Dendritic cell treated with granulocyte-macrophage colony-stimulating factor and Interleukin-4, amounts not matched to agents 40 ng/mL and 50 ng/mL, for 4 days (primary cell): ENCODE measurements around the gene SLC52A3.
"Not testable (repeated sequence)": the region's sequence is repeated elsewhere in the genome, so short reads cannot be mapped to it uniquely, and the experiment has no call there.

Experiments used
- H3K27ac Mint-ChIP-seq: one replicate; pipeline ENCODE4 v1.8.0; 2022; ENCODE audit warnings: mild to moderate bottlenecking, mixed read lengths
- H3K27me3 Mint-ChIP-seq: one replicate; pipeline ENCODE4 v1.8.0; 2022; ENCODE audit warnings: mild to moderate bottlenecking, mixed read lengths
- H3K36me3 Mint-ChIP-seq: one replicate; pipeline ENCODE4 v1.8.0; 2022; ENCODE audit warnings: low read depth, mixed read lengths
- H3K4me1 Mint-ChIP-seq: one replicate; pipeline ENCODE4 v1.8.0; 2022; ENCODE audit warnings: low read depth, mixed read lengths
- H3K4me3 Mint-ChIP-seq: one replicate; pipeline ENCODE4 v1.8.0; 2022; ENCODE audit warnings: mild to moderate bottlenecking, moderate library complexity, mixed read lengths
- H3K9me3 Mint-ChIP-seq: one replicate; pipeline ENCODE4 v1.8.0; 2022; ENCODE audit warnings: mixed read lengths
- intact Hi-C: fragments of 100-400 bp; cut with micrococcal nuclease; formaldehyde crosslinking; loops from one replicate; pipeline ENCODE4 v1.15.0; 2022

The SLC52A3 gene

GRCh38 chr20:768426-768978 is at the start of gene SLC52A3:
SLC52A3 (minus strand) TSS chr20:768500; CDS start chr20:765774, 2,726 bp downstream.
- H3K27me3 Mint-ChIP-seq = peaks cover 15% of the 10 kb centered on the region
- intact Hi-C loops = no loop called here
- no peaks in the 10 kb centered on the region for H3K36me3 Mint-ChIP-seq
- H3K9me3 Mint-ChIP-seq = no peaks in the 10 kb centered on the region
- H3K4me1 Mint-ChIP-seq = no peaks in the 10 kb centered on the region
- no peak within 1 kb of the TSS for H3K4me3 Mint-ChIP-seq
- no peak within 1 kb of the TSS for H3K27ac Mint-ChIP-seq

DNA sequence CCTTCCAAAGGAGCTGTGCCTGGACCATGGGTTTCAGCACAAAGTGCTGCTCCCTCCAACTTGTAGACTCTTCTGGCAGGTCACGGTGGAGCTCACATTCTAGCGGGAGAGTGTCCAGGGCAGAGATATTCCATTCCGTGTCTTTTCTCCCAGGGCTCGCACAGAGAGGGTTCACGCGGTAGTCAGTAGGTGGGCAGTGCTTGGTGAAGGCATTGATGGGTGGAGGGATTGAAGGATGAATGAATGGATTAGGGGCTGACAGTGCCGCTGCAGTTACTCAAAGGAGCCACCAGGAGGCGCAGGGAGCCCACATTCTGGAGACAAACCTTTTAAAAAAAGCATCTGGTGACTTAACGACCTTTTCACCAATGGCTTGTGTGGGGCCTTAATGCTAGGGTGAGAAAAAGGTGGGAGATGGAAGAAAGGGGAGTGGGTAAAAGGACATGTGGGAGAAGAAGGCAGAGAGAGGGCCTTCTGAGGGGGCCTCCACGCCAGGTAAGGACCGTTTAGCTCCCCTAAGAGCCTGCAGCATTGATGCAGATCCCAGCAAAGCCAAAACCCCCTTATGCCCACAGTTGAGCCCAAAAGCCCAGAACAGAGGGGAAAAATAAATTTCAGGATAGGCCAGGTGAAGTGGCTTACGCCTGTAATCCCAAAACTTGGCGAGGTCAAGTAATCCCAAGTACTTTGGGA is 47.8 kb upstream of the SLC52A3 start:
- Mint-ChIP-seq H3K27ac (no peak overlapping the region), H3K36me3 (no peaks in the 10 kb centered on the region), H3K27me3 (peaks cover 24% of the 10 kb centered on the region), H3K4me3 (no peak overlapping the region), H3K4me1 (peaks cover 8% of the 10 kb centered on the region), H3K9me3 (no peaks in the 10 kb centered on the region)
- intact Hi-C loops = loop anchor here (1.0 to 10.0 kb wide), 4 partner anchors 140 to 389 kb away; partner anchors contain the start of gene C20orf202

DNA sequence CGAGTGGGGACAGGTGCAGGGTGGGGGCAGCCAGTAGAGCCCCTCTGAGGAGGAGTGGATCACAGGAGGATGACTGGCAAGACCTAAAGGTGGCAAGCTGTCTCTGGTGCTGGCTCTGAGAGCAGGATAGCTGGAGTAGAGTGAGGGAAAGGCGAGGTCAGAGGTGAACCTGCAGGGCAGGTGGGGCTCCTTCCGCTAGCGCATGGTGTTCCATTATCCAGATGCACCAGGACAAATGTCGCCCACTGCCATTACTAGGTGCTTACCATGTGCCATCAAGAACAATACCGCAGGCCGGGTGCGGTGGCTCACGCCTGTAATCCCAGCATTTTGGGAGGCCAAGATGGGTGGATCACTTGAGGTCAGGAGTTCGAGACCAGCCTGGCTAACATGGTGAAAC is 46.9 kb upstream of the SLC52A3 start:
- H3K4me1 Mint-ChIP-seq = peaks cover 8% of the 10 kb centered on the region
- intact Hi-C loops = loop anchor here (5.0 to 10.0 kb wide), 2 partner anchors 157 to 390 kb away; partner anchors contain the start of gene C20orf202
- no peak overlapping the region for H3K4me3 Mint-ChIP-seq
- H3K27me3 Mint-ChIP-seq = peaks cover 25% of the 10 kb centered on the region
- no peak overlapping the region for H3K27ac Mint-ChIP-seq
- H3K9me3 Mint-ChIP-seq = no peaks in the 10 kb centered on the region
- H3K36me3 Mint-ChIP-seq = no peaks in the 10 kb centered on the region

DNA sequence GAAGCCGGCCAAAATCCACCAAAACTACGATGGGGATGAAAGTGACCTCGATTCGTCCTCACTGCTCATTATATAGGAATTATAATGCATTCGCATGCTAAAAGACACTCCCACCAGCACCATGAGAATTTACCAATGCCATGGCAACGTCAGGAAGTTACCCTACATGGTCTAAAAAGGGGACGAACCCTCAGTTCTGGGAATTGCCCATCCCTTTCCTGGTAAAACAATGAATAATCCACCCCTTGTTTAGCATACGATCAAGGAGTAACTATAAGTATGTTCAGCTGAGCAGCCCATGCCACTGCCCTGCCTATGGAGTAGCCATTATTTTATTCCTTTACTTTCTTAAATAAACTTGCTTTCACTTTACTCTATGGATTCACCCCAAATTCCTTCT is 45.1 kb upstream of the SLC52A3 start:
- Mint-ChIP-seq H3K4me1 (no peaks in the 10 kb centered on the region), H3K9me3 (no peaks in the 10 kb centered on the region)
- intact Hi-C loops = loop anchor here (10.0 kb wide), 1 partner anchor 391 kb away; the partner anchor contains the start of gene C20orf202

GRCh38 chr20:812435-812814 is 44.1 kb upstream of the SLC52A3 start:
- H3K36me3 Mint-ChIP-seq, H3K4me3 Mint-ChIP-seq, H3K27ac Mint-ChIP-seq, H3K4me1 Mint-ChIP-seq, H3K9me3 Mint-ChIP-seq: not testable (repeated sequence)
- intact Hi-C loops = loop anchor here (10.0 kb wide), 1 partner anchor 392 kb away; the partner anchor contains the start of gene C20orf202
- H3K27me3 Mint-ChIP-seq = peaks cover 19% of the 10 kb centered on the region

More for the DNA sequence above, 45.1 kb upstream of the SLC52A3 start:
- H3K27me3 Mint-ChIP-seq = peaks cover 24% of the 10 kb centered on the region
- H3K4me3 Mint-ChIP-seq = no peak overlapping the region
- no peaks in the 10 kb centered on the region for H3K36me3 Mint-ChIP-seq
- no peak overlapping the region for H3K27ac Mint-ChIP-seq

DNA sequence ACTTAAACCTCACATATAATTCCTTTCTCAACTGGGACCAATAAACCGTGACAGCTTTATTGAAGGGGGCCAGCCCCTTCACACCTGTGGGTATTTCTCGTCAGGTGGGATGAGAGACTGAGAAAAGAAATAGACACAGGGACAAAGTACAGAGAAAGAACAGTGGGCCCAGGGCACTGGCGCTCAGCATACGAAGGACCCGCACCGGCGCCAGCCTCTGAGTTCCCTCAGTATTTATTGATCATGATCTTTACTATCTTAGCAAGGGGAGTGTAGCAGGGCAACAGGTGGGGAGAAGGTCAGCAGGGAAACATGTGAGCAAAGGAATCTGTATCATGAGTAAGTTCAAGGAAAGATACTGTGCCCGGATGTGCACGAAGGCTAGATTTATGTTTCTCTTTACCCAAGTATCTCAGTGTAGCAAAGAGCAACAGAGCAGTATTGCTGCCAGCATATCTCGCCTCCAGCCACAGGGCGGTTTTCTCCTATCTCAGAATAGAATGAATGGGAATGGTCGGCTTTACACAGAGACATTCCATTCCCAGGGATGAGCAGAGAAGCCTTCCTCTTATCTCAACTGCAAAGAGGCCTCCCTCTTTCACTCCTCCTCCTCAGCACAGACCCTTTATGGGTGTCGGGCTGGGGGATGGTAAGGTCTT is 43.6 kb upstream of the SLC52A3 start:
- H3K27ac Mint-ChIP-seq, H3K9me3 Mint-ChIP-seq, H3K36me3 Mint-ChIP-seq, H3K4me1 Mint-ChIP-seq, H3K4me3 Mint-ChIP-seq: not testable (repeated sequence)
- peaks cover 19% of the 10 kb centered on the region for H3K27me3 Mint-ChIP-seq
- intact Hi-C loops = loop anchor here (10.0 kb wide), 1 partner anchor 393 kb away; the partner anchor contains the start of gene C20orf202

DNA sequence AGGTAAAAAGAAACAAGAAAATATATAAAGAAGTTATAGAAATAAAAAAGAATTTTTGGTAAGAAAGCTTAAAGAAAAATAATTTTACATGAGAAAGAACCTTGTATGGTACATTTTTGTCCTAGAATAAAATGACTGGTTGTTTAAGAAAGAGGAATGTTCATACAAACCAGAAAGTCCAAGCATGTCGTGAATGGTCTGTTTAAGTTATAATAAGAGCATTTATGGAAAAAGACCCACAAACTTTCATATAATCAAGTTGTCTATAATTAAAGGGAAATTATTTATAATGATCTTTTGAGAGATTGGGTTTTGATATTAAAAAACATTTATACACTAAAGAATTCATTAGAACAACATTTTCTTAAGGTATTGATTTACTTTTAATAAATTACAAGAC is 37.4 kb upstream of the SLC52A3 start:
- Mint-ChIP-seq H3K27me3 (peaks cover 18% of the 10 kb centered on the region), H3K27ac (no peak overlapping the region), H3K4me1 (no peaks in the 10 kb centered on the region), H3K9me3 (peaks cover 13% of the 10 kb centered on the region), H3K4me3 (no peak overlapping the region), H3K36me3 (no peaks in the 10 kb centered on the region)
- intact Hi-C loops = no loop called here

GRCh38 chr20:801678-802077 is 33.4 kb upstream of the SLC52A3 start:
- no peaks in the 10 kb centered on the region for H3K4me1 Mint-ChIP-seq
- H3K4me3 Mint-ChIP-seq = no peak overlapping the region
- no peak overlapping the region for H3K27ac Mint-ChIP-seq
- H3K36me3 Mint-ChIP-seq = no peaks in the 10 kb centered on the region
- H3K9me3 Mint-ChIP-seq = peaks cover 11% of the 10 kb centered on the region
- peaks cover 10% of the 10 kb centered on the region for H3K27me3 Mint-ChIP-seq
- intact Hi-C loops = no loop called here

- peaks cover 10% of the 10 kb centered on the region for H3K27me3 Mint-ChIP-seq
- H3K4me3 Mint-ChIP-seq, H3K4me1 Mint-ChIP-seq, H3K9me3 Mint-ChIP-seq, H3K27ac Mint-ChIP-seq, H3K36me3 Mint-ChIP-seq, intact Hi-C loops: not testable (repeated sequence)
Measured at GRCh38 chr20:800026-800425, 31.7 kb upstream of the SLC52A3 start.

- H3K4me1 Mint-ChIP-seq, H3K9me3 Mint-ChIP-seq, intact Hi-C loops, H3K36me3 Mint-ChIP-seq, H3K27me3 Mint-ChIP-seq, H3K4me3 Mint-ChIP-seq, H3K27ac Mint-ChIP-seq: not testable (repeated sequence)
Measured at GRCh38 chr20:798746-799145, 30.4 kb upstream of the SLC52A3 start.

- Mint-ChIP-seq H3K4me3 (no peak overlapping the region), H3K36me3 (no peaks in the 10 kb centered on the region), H3K27me3 (peaks cover 5% of the 10 kb centered on the region), H3K4me1 (no peaks in the 10 kb centered on the region), H3K27ac (no peak overlapping the region), H3K9me3 (peaks cover 21% of the 10 kb centered on the region)
- intact Hi-C loops = no loop called here
Measured at GRCh38 chr20:796921-797320, 28.6 kb upstream of the SLC52A3 start.

DNA sequence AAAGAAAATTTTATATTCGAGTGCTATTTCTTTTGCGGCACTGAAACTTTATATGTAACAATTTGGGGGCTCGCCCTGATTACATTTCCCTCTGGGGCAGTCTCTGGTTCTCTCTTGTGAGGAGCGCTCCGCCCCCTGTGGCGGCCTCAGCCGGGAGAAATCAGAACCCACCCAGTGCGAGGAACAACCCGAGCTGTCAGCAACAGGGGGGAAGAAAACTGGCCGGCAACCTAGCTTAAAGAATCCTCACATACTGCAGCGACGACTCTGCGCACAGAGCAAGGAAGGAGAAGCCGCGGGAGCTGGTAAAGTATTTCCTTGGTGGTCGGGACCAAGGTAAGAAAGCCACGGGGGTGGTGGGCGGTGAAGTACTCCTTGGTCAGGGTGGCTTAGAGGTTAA is 23.9 kb upstream of the SLC52A3 start:
- Mint-ChIP-seq H3K4me3 (no peak overlapping the region), H3K36me3 (no peaks in the 10 kb centered on the region), H3K27me3 (peaks cover 10% of the 10 kb centered on the region), H3K27ac (no peak overlapping the region), H3K9me3 (peaks cover 26% of the 10 kb centered on the region), H3K4me1 (no peaks in the 10 kb centered on the region)
- intact Hi-C loops = no loop called here

DNA sequence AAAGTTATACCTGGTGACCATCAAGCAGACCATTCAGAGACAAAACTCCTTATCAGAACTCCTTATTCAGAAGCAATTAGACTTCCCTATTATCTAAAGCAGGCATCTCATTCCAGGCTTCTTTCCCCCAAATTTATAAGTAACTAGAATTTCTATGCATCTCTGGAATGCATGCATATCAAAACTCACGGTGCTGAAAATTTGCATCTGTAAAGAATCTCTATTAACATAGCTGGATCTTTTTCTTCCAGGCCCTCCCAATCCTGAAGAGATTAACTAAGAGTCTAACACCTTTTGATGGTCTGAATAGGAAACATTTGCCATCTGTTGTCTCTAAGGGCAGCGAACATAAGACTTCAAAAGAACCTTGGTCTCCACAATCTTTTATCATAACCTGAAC is 22.8 kb upstream of the SLC52A3 start:
- Mint-ChIP-seq H3K36me3 (no peaks in the 10 kb centered on the region), H3K27me3 (peaks cover 10% of the 10 kb centered on the region), H3K27ac (no peak overlapping the region), H3K9me3 (peaks cover 26% of the 10 kb centered on the region), H3K4me1 (no peaks in the 10 kb centered on the region), H3K4me3 (no peak overlapping the region)
- intact Hi-C loops = no loop called here

DNA sequence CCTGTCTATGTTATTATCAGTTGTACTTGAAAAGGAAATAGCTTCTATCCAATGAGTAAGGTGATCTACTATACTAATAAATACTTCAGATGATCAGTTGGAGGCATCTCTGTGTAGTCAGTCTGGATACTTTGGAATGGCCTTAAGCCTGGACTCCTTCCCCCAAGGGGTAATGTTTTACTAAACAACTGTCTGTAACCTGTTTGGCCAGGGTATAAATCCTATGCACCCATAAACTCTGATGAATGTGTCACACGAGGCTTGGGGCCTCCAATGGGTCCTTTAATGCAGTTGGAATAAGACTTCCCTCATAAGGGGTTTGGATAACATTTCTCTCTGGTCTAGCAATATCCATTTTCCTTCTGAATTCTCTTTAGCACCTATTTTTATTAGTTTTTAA is 19.5 kb upstream of the SLC52A3 start:
- Mint-ChIP-seq H3K27ac (no peak overlapping the region), H3K4me1 (no peaks in the 10 kb centered on the region), H3K4me3 (no peak overlapping the region), H3K27me3 (peaks cover 10% of the 10 kb centered on the region), H3K9me3 (peaks cover 38% of the 10 kb centered on the region), H3K36me3 (no peaks in the 10 kb centered on the region)
- intact Hi-C loops = no loop called here
